Retina (tissue), 1 donor: ENCODE measurements around the gene CACNA1C.
A peak's percentile ranks its signal among the peaks of the same experiment; 100 is the strongest.

Experiments
- DNase-seq: peaks from one replicate; pipeline ENCODE4 v3.0.0-alpha.2; 2016

CACNA1C gene

GRCh38 chr12:2172491-2173214, 119.9 kb downstream of the CACNA1C start:
- peak; percentile 24 for DNase-seq

- no peak for DNase-seq
Observed at GRCh38 chr12:2173971-2174370, 121.2 kb downstream of the CACNA1C start.

- no peak for DNase-seq
Observed at GRCh38 chr12:2177003-2177402, 124.2 kb downstream of the CACNA1C start.

GRCh38 chr12:2177751-2178150, 125.0 kb downstream of the CACNA1C start:
- no peak for DNase-seq

- DNase-seq: no peak
Observed at GRCh38 chr12:2179058-2179457, 126.3 kb downstream of the CACNA1C start.

- DNase-seq: no peak
Observed at GRCh38 chr12:2179953-2180736, 127.4 kb downstream of the CACNA1C start.

- no peak for DNase-seq
Observed at GRCh38 chr12:2180737-2181082, 127.9 kb downstream of the CACNA1C start.

- DNase-seq: peak; percentile 36
Observed at GRCh38 chr12:2183556-2184541, 131.1 kb downstream of the CACNA1C start.

GRCh38 chr12:2185751-2186341, 133.1 kb downstream of the CACNA1C start:
- no peak for DNase-seq

- no peak for DNase-seq
Observed at GRCh38 chr12:2187195-2187945, 134.6 kb downstream of the CACNA1C start.

- no peak for DNase-seq
Observed at GRCh38 chr12:2190085-2190484, 137.3 kb downstream of the CACNA1C start.

- no peak for DNase-seq
Observed at GRCh38 chr12:2190896-2191533, 138.2 kb downstream of the CACNA1C start.

- DNase-seq: no peak
Observed at GRCh38 chr12:2191534-2192153, 138.9 kb downstream of the CACNA1C start.

- DNase-seq: no peak
Observed at GRCh38 chr12:2192231-2192630, 139.4 kb downstream of the CACNA1C start.

GRCh38 chr12:2194060-2194459, 141.3 kb downstream of the CACNA1C start:
- DNase-seq: no peak

- DNase-seq: no peak
Observed at GRCh38 chr12:2194571-2194970, 141.8 kb downstream of the CACNA1C start.

- DNase-seq: no peak
Observed at GRCh38 chr12:2195085-2195484, 142.3 kb downstream of the CACNA1C start.

GRCh38 chr12:2198005-2198501, 145.3 kb downstream of the CACNA1C start:
- DNase-seq: peak; percentile 40

- DNase-seq: no peak
Observed at GRCh38 chr12:2198542-2198941, 145.8 kb downstream of the CACNA1C start.

- DNase-seq: no peak
Observed at GRCh38 chr12:2205996-2206395, 153.2 kb downstream of the CACNA1C start.
